Ramos (cell line): ENCODE measurements around the gene ABCG8.

ENCODE experiments used
- in situ Hi-C: fragments of 300-500 bp; cut with MboI; formaldehyde crosslinking; loops from one replicate; pipeline ENCODE4 v1.14.3; 2022; ENCODE audit warnings: low sequenced_read_pairs; ENCODE audit not compliant: unreplicated experiment

Gene ABCG8

GRCh38 chr2:43824951-43825493, 13.7 kb upstream of the ABCG8 start:
- in situ Hi-C loops, result no loop called here

- in situ Hi-C loops, result no loop called here
Observed at GRCh38 chr2:43825841-43826240, 12.9 kb upstream of the ABCG8 start.

GRCh38 chr2:43826305-43827250, 12.2 kb upstream of the ABCG8 start:
- in situ Hi-C loops, result no loop called here

GRCh38 chr2:43831543-43832294, 7.1 kb upstream of the ABCG8 start:
- in situ Hi-C loops, result no loop called here

GRCh38 chr2:43832457-43832856, 6.3 kb upstream of the ABCG8 start:
- in situ Hi-C loops, result no loop called here

GRCh38 chr2:43837033-43837432, 1.7 kb upstream of the ABCG8 start:
- in situ Hi-C loops, result no loop called here

- in situ Hi-C loops, result no loop called here
Observed at GRCh38 chr2:43837831-43838559, 776 bp upstream of the ABCG8 start.

- in situ Hi-C loops, result no loop called here
Observed at GRCh38 chr2:43839776-43840564, 1.2 kb downstream of the ABCG8 start.

- in situ Hi-C loops, result no loop called here
Observed at GRCh38 chr2:43840965-43841364, 2.2 kb downstream of the ABCG8 start.

GRCh38 chr2:43841949-43842865, 3.4 kb downstream of the ABCG8 start:
- in situ Hi-C loops, result no loop called here

GRCh38 chr2:43842866-43843226, 4.1 kb downstream of the ABCG8 start:
- in situ Hi-C loops, result no loop called here

- in situ Hi-C loops, result no loop called here
Observed at GRCh38 chr2:43845181-43845580, 6.4 kb downstream of the ABCG8 start.

GRCh38 chr2:43846140-43846793, 7.5 kb downstream of the ABCG8 start:
- in situ Hi-C loops, result no loop called here

- in situ Hi-C loops, result no loop called here
Observed at GRCh38 chr2:43848214-43848613, 9.4 kb downstream of the ABCG8 start.

- in situ Hi-C loops, result no loop called here
Observed at GRCh38 chr2:43851011-43851980, 12.5 kb downstream of the ABCG8 start.

- in situ Hi-C loops, result no loop called here
Observed at GRCh38 chr2:43852196-43852730, 13.5 kb downstream of the ABCG8 start.
